GM12873 (cell line): ENCODE measurements around the gene AKAP6.

Experiments used
- CTCF ChIP-seq: IDR thresholded peaks from 2 replicates; pipeline ENCODE4 v1.5.1; 2012; ENCODE audit warnings: low read depth, mild to moderate bottlenecking, moderate library complexity, low read length, control low read depth; ENCODE audit not compliant: insufficient read depth; ENCODE audit errors: missing control alignments

The AKAP6 gene

GRCh38 chr14:32727832-32728231 lies 398.7 kb downstream of the AKAP6 start:
- TF ChIP-seq CTCF, result no peak

GRCh38 chr14:32728526-32728925 lies 399.4 kb downstream of the AKAP6 start:
- no peak for TF ChIP-seq CTCF

- TF ChIP-seq CTCF, result no peak
Measured at GRCh38 chr14:32728976-32729375, 399.9 kb downstream of the AKAP6 start.

- TF ChIP-seq CTCF, result no peak
Measured at GRCh38 chr14:32731249-32731648, 402.2 kb downstream of the AKAP6 start.

- TF ChIP-seq CTCF, result no peak
Measured at GRCh38 chr14:32733015-32733414, 403.9 kb downstream of the AKAP6 start.

GRCh38 chr14:32734261-32734660 lies 405.2 kb downstream of the AKAP6 start:
- TF ChIP-seq CTCF, result no peak

- no peak for TF ChIP-seq CTCF
Measured at GRCh38 chr14:32737621-32738020, 408.5 kb downstream of the AKAP6 start.
